ENCODE measurements around the gene PPIF. TPM values are rescaled to one million over a fixed set of nuclear protein-coding genes. Genes with fewer than 3 reads are reported as not detected.
"Not testable (repeated sequence)": the region's sequence is repeated elsewhere in the genome, so short reads cannot be mapped to it uniquely, and the experiment has no call there.

Gene PPIF
- total RNA-seq, 1 experiment from 2014 or later: 80.9 TPM

DNA sequence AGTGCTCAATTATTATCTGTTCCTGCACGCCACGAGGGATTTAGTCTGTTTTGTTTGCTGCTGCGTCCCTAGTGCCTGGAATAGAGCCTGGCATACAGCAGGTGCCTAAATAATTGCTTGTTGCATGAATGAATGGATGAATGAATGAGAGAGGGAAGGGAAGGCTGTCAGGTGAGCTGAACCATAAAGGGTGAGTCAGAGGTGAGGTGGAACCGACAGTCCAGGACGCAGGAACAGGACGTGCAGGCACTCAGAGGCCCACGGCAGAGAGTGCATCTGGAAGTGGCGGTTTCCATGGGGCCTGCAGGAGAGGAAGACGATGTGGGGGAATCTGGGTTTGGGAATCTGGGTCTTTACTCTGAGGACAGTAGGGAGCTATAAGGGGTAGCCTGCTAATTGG lies 17.7 kb upstream of the PPIF start (continued):
- TF ChIP-seq CREM (CRISPR knock-in tag; IDR thresholded peaks at IDR 0.05) (no peak), ZNF263 (CRISPR knock-in tag; IDR thresholded peaks at IDR 0.05; ENCODE audit: low read depth) (no peak)
- TF ChIP-seq, protein P1, sequence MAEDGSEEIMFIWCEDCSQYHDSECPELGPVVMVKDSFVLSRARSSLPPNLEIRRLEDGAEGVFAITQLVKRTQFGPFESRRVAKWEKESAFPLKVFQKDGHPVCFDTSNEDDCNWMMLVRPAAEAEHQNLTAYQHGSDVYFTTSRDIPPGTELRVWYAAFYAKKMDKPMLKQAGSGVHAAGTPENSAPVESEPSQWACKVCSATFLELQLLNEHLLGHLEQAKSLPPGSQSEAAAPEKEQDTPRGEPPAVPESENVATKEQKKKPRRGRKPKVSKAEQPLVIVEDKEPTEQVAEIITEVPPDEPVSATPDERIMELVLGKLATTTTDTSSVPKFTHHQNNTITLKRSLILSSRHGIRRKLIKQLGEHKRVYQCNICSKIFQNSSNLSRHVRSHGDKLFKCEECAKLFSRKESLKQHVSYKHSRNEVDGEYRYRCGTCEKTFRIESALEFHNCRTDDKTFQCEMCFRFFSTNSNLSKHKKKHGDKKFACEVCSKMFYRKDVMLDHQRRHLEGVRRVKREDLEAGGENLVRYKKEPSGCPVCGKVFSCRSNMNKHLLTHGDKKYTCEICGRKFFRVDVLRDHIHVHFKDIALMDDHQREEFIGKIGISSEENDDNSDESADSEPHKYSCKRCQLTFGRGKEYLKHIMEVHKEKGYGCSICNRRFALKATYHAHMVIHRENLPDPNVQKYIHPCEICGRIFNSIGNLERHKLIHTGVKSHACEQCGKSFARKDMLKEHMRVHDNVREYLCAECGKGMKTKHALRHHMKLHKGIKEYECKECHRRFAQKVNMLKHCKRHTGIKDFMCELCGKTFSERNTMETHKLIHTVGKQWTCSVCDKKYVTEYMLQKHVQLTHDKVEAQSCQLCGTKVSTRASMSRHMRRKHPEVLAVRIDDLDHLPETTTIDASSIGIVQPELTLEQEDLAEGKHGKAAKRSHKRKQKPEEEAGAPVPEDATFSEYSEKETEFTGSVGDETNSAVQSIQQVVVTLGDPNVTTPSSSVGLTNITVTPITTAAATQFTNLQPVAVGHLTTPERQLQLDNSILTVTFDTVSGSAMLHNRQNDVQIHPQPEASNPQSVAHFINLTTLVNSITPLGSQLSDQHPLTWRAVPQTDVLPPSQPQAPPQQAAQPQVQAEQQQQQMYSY (CRISPR knock-in tag; IDR thresholded peaks at IDR 0.05): no peak

- POLR2A ChIA-PET: no interaction called here
- Mint-ChIP-seq H3K27me3 (ENCODE audit: low read depth) (peaks cover 6% of the 10 kb centered on the region), H3K27ac (no peak overlapping the region), H3K4me1 (peaks cover 3% of the 10 kb centered on the region), H3K4me3 (no peak overlapping the region), H3K36me3 (peaks cover 4% of the 10 kb centered on the region; the same call in 1 of the 2 replicates), H3K9me3 (peaks cover 10% of the 10 kb centered on the region)
- TF ChIP-seq ZNF263 (CRISPR knock-in tag; IDR thresholded peaks at IDR 0.05; ENCODE audit: low read depth) (no peak), ZNF396 (CRISPR knock-in tag; IDR thresholded peaks at IDR 0.05; ENCODE audit: borderline replicate concordance) (no peak)
- TF ChIP-seq, protein P2, sequence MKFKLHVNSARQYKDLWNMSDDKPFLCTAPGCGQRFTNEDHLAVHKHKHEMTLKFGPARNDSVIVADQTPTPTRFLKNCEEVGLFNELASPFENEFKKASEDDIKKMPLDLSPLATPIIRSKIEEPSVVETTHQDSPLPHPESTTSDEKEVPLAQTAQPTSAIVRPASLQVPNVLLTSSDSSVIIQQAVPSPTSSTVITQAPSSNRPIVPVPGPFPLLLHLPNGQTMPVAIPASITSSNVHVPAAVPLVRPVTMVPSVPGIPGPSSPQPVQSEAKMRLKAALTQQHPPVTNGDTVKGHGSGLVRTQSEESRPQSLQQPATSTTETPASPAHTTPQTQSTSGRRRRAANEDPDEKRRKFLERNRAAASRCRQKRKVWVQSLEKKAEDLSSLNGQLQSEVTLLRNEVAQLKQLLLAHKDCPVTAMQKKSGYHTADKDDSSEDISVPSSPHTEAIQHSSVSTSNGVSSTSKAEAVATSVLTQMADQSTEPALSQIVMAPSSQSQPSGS (CRISPR knock-in tag; IDR thresholded peaks at IDR 0.05; ENCODE audit: borderline replicate concordance, low read depth): no peak
- DNase-seq (ENCODE audit: low spot score) (no peak), ATAC-seq (no peak)
- CTCF ChIA-PET: interaction anchor here (0.9 to 1.0 kb wide), 2 partner anchors 43 to 157 kb away, joined by 3 read pairs; no protein-coding TSS in a partner anchor
These were observed 16.0 kb upstream of the PPIF start for GRCh38 chr10:79331226-79331625.

DNA sequence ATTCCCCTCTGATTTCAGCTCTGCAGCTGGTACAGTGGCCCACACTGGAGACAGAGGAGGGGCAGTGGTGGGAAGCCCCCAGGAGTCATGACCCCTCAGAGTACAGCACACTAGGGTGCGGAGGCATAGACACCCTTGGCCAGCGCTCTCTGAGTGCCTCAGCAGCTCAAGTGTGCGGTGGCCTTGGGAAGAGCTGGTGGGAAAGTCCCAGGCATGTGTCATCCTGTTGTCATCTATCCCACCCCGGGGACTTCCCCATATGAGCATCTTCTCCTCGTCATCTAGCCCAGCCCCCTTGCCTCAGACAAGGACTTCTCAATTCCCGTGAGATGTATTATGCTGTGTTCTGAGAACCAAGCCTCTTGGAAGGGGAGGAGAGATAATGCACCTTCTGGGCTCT lies 15.6 kb upstream of the PPIF start:
- H3K27ac Mint-ChIP-seq: no peak overlapping the region
- H3K27me3 Mint-ChIP-seq (ENCODE audit: low read depth): peaks cover 9% of the 10 kb centered on the region
- no peak overlapping the region for H3K4me3 Mint-ChIP-seq
- TF ChIP-seq SMAD4 (CRISPR knock-in tag; IDR thresholded peaks at IDR 0.05) (no peak), ESRRA (CRISPR knock-in tag; IDR thresholded peaks at IDR 0.05; ENCODE audit: borderline replicate concordance) (no peak), ZNF232 (CRISPR knock-in tag; IDR thresholded peaks at IDR 0.05) (no peak), ZNF425 (CRISPR knock-in tag; conservative IDR thresholded peaks at IDR 0.05) (no peak), MXD4 (CRISPR knock-in tag; IDR thresholded peaks at IDR 0.05; ENCODE audit: borderline replicate concordance) (no peak), ZNF416 (CRISPR knock-in tag; IDR thresholded peaks at IDR 0.05) (no peak), GRHL2 (CRISPR knock-in tag; IDR thresholded peaks at IDR 0.05; ENCODE audit: insufficient replicate concordance, severe bottlenecking) (no peak), FOXK1 (CRISPR knock-in tag; IDR thresholded peaks at IDR 0.05) (no peak), ETV6 (CRISPR knock-in tag; IDR thresholded peaks at IDR 0.05) (no peak)
- TF ChIP-seq, protein P3, sequence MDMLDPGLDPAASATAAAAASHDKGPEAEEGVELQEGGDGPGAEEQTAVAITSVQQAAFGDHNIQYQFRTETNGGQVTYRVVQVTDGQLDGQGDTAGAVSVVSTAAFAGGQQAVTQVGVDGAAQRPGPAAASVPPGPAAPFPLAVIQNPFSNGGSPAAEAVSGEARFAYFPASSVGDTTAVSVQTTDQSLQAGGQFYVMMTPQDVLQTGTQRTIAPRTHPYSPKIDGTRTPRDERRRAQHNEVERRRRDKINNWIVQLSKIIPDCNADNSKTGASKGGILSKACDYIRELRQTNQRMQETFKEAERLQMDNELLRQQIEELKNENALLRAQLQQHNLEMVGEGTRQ (CRISPR knock-in tag; IDR thresholded peaks at IDR 0.05): no peak
- peaks cover 4% of the 10 kb centered on the region; the same call in 1 of the 2 replicates for H3K36me3 Mint-ChIP-seq
- DNase-seq (ENCODE audit: low spot score) (no peak), ATAC-seq (no peak)
- CTCF ChIA-PET: interaction anchor here (0.9 to 1.0 kb wide), 2 partner anchors 43 to 156 kb away, joined by 3 read pairs; no protein-coding TSS in a partner anchor
- H3K4me1 Mint-ChIP-seq: peaks cover 8% of the 10 kb centered on the region
- POLR2A ChIA-PET: no interaction called here
- H3K9me3 Mint-ChIP-seq: peaks cover 10% of the 10 kb centered on the region

- peaks cover 11% of the 10 kb centered on the region for H3K27me3 Mint-ChIP-seq (ENCODE audit: low read depth)
- peaks cover 13% of the 10 kb centered on the region for H3K4me1 Mint-ChIP-seq
- DNase-seq (ENCODE audit: low spot score); H3K36me3 Mint-ChIP-seq; H3K4me3 Mint-ChIP-seq; POLR2A ChIA-PET; H3K27ac Mint-ChIP-seq; ATAC-seq: not testable (repeated sequence)
- peaks cover 16% of the 10 kb centered on the region for H3K9me3 Mint-ChIP-seq
- CTCF ChIA-PET: interaction anchor here (4.6 kb wide), 1 partner anchor 15 kb away, joined by 24 read pairs; the partner anchor contains the start of gene PPIF
These were observed 14.5 kb upstream of the PPIF start for GRCh38 chr10:79332610-79333315.

All from WTC11 (cell line).